ENCODE results near the gene RHOF. TPM values are rescaled to one million over a fixed set of nuclear protein-coding genes. Genes with fewer than 3 reads are reported as not detected.
"Not testable (repeated sequence)": the region's sequence is repeated elsewhere in the genome, so short reads cannot be mapped to it uniquely, and the experiment has no call there.

The RHOF gene
- total and polyA plus RNA-seq, 2 donors: 12.9 to 33.3 TPM

GRCh38 chr12:121749267-121749666 lies 44.2 kb downstream of the RHOF start:
- Histone ChIP-seq H3K4me3 (ENCODE audit: low read length in 2 of 2) (no peak overlapping the region), H3K9me3 (ENCODE audit: control insufficient read depth in 2 of 2, insufficient read depth in 1 of 2, low read length in 1 of 2) (no peaks in the 10 kb centered on the region), H3K27me3 (ENCODE audit: control insufficient read depth in 2 of 2, insufficient read depth in 1 of 2, low read length in 1 of 2) (no peaks in the 10 kb centered on the region), H3K27ac (ENCODE audit: low read depth in 1 of 2, low read length in 1 of 2) (peak overlapping the region in 1 of 2 donors; percentile 91), H3K4me1 (ENCODE audit: control insufficient read depth in 2 of 2, insufficient read depth in 2 of 2, low read length in 2 of 2) (peaks cover 0 to 19% of the 10 kb centered on the region in 2 donors), H3K36me3 (ENCODE audit: control insufficient read depth in 2 of 2, insufficient read depth in 2 of 2, low read length in 1 of 2) (peaks cover 4 to 15% of the 10 kb centered on the region in 2 donors)
- WGBS: 95% methylated on average over 10 of the region's 10 CpGs
- DNase-seq (ENCODE audit: low read depth in 6 of 9, low spot score in 9 of 9): no peak

DNA sequence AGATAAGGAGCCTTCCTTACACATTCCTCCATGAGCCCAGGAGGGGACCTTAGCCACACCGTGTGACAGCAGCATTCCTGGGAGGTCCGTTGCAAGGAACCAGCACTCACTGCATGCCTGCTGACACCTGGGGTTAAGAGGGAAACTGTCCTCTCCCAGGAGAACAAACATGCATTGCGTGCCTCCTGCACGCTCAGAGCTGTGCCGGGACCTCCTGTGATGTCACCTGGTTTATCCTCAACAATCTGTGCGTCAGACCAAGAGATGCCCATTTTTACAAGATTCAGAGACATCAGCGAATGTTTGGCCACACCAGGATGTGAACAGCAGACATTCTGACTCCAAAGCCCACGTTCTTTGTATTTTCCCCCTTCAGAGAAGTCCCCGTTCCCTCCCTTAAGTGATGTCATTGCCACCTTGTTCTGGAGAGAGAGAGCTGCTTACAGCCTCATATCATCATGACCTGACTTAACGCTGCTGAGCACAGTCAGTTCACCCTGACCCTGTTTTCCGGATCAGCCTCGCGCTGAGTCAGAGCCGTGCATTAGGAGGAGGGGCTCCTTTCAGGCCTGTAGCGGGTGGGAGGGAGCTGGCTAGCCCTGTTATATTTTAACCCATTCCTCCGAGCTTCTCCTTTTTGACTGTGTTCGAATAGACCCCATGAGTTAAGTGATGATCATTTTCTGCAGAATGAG lies 44.8 kb downstream of the RHOF start:
- Histone ChIP-seq H3K4me1 (ENCODE audit: control insufficient read depth in 2 of 2, insufficient read depth in 2 of 2, low read length in 2 of 2) (peaks cover 0 to 19% of the 10 kb centered on the region in 2 donors), H3K4me3 (ENCODE audit: low read length in 2 of 2) (peak overlapping the region in 1 of 2 donors; percentile 5), H3K27ac (ENCODE audit: low read depth in 1 of 2, low read length in 1 of 2) (peak overlapping the region in 1 of 2 donors; percentile 91), H3K9me3 (ENCODE audit: control insufficient read depth in 2 of 2, insufficient read depth in 1 of 2, low read length in 1 of 2) (no peaks in the 10 kb centered on the region), H3K27me3 (ENCODE audit: control insufficient read depth in 2 of 2, insufficient read depth in 1 of 2, low read length in 1 of 2) (no peaks in the 10 kb centered on the region), H3K36me3 (ENCODE audit: control insufficient read depth in 2 of 2, insufficient read depth in 2 of 2, low read length in 1 of 2) (peaks cover 5 to 15% of the 10 kb centered on the region in 2 donors)
- 66% methylated on average over 17 of the region's 17 CpGs for WGBS
- DNase-seq (ENCODE audit: low read depth in 6 of 9, low spot score in 9 of 9): peak in 3 of 9 donors; percentile 29 to 72 (median 61)

DNA sequence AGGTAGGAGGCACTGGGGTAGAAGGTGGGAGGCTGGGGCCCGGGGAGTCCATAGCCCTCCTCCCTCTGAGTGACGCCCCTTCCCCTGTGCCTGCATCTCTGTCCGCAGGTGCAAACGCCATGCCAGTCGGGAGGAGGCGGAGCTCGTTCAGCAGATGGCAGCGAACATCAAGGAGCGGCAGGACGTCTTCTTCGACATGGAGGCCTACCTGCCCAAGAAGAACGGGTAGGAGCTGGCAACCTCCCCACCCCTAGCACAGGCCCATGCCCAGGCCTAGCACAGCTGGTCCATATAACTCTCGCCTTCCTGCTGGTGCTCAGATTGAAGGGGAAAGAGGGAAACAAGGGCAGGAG lies 45.3 kb downstream of the RHOF start:
- H3K4me3 ChIP-seq (ENCODE audit: low read length in 2 of 2): peak overlapping the region in 1 of 2 donors; percentile 5
- peak in 3 of 9 donors; percentile 10 to 67 (median 52) for DNase-seq (ENCODE audit: low read depth in 6 of 9, low spot score in 9 of 9)
- peaks cover 7 to 15% of the 10 kb centered on the region in 2 donors for H3K36me3 ChIP-seq (ENCODE audit: control insufficient read depth in 2 of 2, insufficient read depth in 2 of 2, low read length in 1 of 2)
- 91% methylated on average over 13 of the region's 13 CpGs for WGBS
- H3K9me3 ChIP-seq (ENCODE audit: control insufficient read depth in 2 of 2, insufficient read depth in 1 of 2, low read length in 1 of 2): no peaks in the 10 kb centered on the region
- peaks cover 0 to 19% of the 10 kb centered on the region in 2 donors for H3K4me1 ChIP-seq (ENCODE audit: control insufficient read depth in 2 of 2, insufficient read depth in 2 of 2, low read length in 2 of 2)
- no peaks in the 10 kb centered on the region for H3K27me3 ChIP-seq (ENCODE audit: control insufficient read depth in 2 of 2, insufficient read depth in 1 of 2, low read length in 1 of 2)
- peak overlapping the region in 1 of 2 donors; percentile 91 for H3K27ac ChIP-seq (ENCODE audit: low read depth in 1 of 2, low read length in 1 of 2)

DNA sequence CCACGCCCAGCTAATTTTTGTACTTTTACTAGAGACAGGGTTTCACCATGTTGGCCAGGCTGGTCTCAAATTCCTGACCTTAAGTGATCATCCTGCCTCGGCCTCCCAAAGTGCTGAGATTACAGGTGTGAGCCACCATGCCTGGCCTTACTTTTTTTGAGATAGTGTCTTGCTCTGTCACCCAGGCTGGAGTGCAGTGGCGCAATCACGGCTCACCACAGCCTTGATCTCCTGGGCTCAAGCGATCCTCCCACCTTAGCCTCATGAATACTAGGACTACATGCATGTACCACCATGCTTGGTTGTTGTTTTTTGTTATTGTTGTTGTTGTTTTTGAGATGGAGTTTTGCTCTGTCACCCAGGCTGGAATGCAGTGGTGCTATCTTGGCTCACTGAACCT lies 47.9 kb downstream of the RHOF start:
- H3K27me3 ChIP-seq (ENCODE audit: control insufficient read depth in 2 of 2, insufficient read depth in 1 of 2, low read length in 1 of 2); H3K36me3 ChIP-seq (ENCODE audit: control insufficient read depth in 2 of 2, insufficient read depth in 2 of 2, low read length in 1 of 2); H3K9me3 ChIP-seq (ENCODE audit: control insufficient read depth in 2 of 2, insufficient read depth in 1 of 2, low read length in 1 of 2); H3K27ac ChIP-seq (ENCODE audit: low read depth in 1 of 2, low read length in 1 of 2); H3K4me3 ChIP-seq (ENCODE audit: low read length in 2 of 2); DNase-seq (ENCODE audit: low read depth in 6 of 9, low spot score in 9 of 9): not testable (repeated sequence)
- 98% methylated on average over 5 of the region's 5 CpGs for WGBS
- peaks cover 0 to 19% of the 10 kb centered on the region in 2 donors for H3K4me1 ChIP-seq (ENCODE audit: control insufficient read depth in 2 of 2, insufficient read depth in 2 of 2, low read length in 2 of 2)

- DNase-seq (ENCODE audit: low read depth in 6 of 9, low spot score in 9 of 9): no peak
- Histone ChIP-seq H3K4me3 (ENCODE audit: low read length in 2 of 2) (no peak overlapping the region), H3K9me3 (ENCODE audit: control insufficient read depth in 2 of 2, insufficient read depth in 1 of 2, low read length in 1 of 2) (no peaks in the 10 kb centered on the region), H3K36me3 (ENCODE audit: control insufficient read depth in 2 of 2, insufficient read depth in 2 of 2, low read length in 1 of 2) (peaks cover 3% of the 10 kb centered on the region in 2 donors), H3K4me1 (ENCODE audit: control insufficient read depth in 2 of 2, insufficient read depth in 2 of 2, low read length in 2 of 2) (no peaks in the 10 kb centered on the region), H3K27me3 (ENCODE audit: control insufficient read depth in 2 of 2, insufficient read depth in 1 of 2, low read length in 1 of 2) (no peaks in the 10 kb centered on the region), H3K27ac (ENCODE audit: low read depth in 1 of 2, low read length in 1 of 2) (no peak overlapping the region)
- 83% methylated on average over 6 of the region's 6 CpGs for WGBS
Measured at GRCh38 chr12:121741743-121742142, 51.7 kb downstream of the RHOF start.

DNA sequence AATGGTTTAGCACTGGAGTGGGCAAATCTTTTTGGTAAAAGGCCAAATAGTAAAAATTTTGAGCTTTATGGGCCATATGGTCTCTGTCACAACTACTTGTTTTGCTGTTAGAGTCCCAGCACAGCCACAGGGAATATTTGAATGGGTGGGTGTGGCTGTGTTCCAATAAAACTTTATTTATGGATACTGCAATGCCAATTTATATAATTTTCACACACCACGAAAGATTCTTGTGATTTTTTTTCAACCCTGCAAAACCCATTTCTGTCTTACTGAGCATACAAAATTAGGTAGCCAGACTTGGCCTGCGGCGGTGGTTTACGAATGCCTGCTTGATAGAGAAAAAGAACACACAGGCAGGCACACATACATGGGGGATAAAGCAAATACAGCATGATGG lies 52.6 kb downstream of the RHOF start:
- no peak overlapping the region for H3K27ac ChIP-seq (ENCODE audit: low read depth in 1 of 2, low read length in 1 of 2)
- H3K4me1 ChIP-seq (ENCODE audit: control insufficient read depth in 2 of 2, insufficient read depth in 2 of 2, low read length in 2 of 2): no peaks in the 10 kb centered on the region
- no peaks in the 10 kb centered on the region for H3K27me3 ChIP-seq (ENCODE audit: control insufficient read depth in 2 of 2, insufficient read depth in 1 of 2, low read length in 1 of 2)
- no peak for DNase-seq (ENCODE audit: low read depth in 6 of 9, low spot score in 9 of 9)
- peaks cover 3% of the 10 kb centered on the region in 2 donors for H3K36me3 ChIP-seq (ENCODE audit: control insufficient read depth in 2 of 2, insufficient read depth in 2 of 2, low read length in 1 of 2)
- H3K4me3 ChIP-seq (ENCODE audit: low read length in 2 of 2): no peak overlapping the region
- WGBS: 99% methylated on average over 4 of the region's 4 CpGs
- no peaks in the 10 kb centered on the region for H3K9me3 ChIP-seq (ENCODE audit: control insufficient read depth in 2 of 2, insufficient read depth in 1 of 2, low read length in 1 of 2)

DNA sequence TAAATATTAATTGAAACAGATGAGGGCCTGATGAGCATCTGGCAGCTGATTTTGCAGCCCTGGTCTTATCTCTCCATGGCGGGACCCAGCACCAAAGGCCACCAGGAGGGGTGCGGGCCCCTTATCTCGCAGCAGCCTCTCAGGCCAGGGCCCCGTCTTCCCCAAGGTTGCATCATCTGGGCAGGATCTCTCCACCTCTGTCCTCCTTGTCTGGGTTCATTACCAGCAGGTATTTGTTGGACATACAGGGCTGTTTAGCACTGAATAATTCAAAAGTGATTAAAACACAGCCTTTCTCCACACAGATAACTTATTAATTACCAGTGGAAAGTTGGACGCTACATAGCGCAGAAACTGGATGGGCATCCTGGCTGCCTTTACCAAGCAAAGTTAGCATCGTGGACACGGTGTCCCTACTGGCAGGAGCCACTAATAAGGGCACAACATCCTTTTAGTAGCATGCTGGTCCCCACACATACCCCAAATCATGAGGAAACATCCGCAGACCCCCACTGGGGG lies 55.1 kb downstream of the RHOF start:
- H3K27ac ChIP-seq (ENCODE audit: low read depth in 1 of 2, low read length in 1 of 2): no peak overlapping the region
- no peak overlapping the region for H3K4me3 ChIP-seq (ENCODE audit: low read length in 2 of 2)
- no peaks in the 10 kb centered on the region for H3K27me3 ChIP-seq (ENCODE audit: control insufficient read depth in 2 of 2, insufficient read depth in 1 of 2, low read length in 1 of 2)
- H3K4me1 ChIP-seq (ENCODE audit: control insufficient read depth in 2 of 2, insufficient read depth in 2 of 2, low read length in 2 of 2): no peaks in the 10 kb centered on the region
- WGBS: 97% methylated on average over 9 of the region's 9 CpGs
- H3K36me3 ChIP-seq (ENCODE audit: control insufficient read depth in 2 of 2, insufficient read depth in 2 of 2, low read length in 1 of 2): no peaks in the 10 kb centered on the region
- H3K9me3 ChIP-seq (ENCODE audit: control insufficient read depth in 2 of 2, insufficient read depth in 1 of 2, low read length in 1 of 2): no peaks in the 10 kb centered on the region
- no peak for DNase-seq (ENCODE audit: low read depth in 6 of 9, low spot score in 9 of 9)

DNA sequence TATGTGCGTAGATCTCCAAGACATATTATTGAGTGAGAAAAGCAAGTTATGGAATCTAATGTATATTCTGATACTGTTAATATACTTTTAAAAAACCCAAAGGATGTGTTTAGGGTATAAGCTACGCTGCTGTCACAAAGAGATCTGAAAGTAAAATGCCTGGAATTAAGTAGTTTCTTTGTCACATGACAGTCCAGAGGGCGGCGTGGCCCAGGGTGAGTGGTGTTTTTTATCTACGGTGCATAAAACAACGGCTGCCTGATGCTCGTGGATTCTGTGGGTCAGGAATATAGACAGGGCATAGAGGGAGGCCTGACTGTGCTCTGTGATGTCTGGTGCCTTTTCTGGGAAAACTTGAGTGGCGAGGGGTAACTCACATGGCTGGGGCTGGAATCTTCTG lies 59.6 kb downstream of the RHOF start:
- no peaks in the 10 kb centered on the region for H3K36me3 ChIP-seq (ENCODE audit: control insufficient read depth in 2 of 2, insufficient read depth in 2 of 2, low read length in 1 of 2)
- H3K9me3 ChIP-seq (ENCODE audit: control insufficient read depth in 2 of 2, insufficient read depth in 1 of 2, low read length in 1 of 2): no peaks in the 10 kb centered on the region
- H3K4me3 ChIP-seq (ENCODE audit: low read length in 2 of 2): no peak overlapping the region
- no peaks in the 10 kb centered on the region for H3K27me3 ChIP-seq (ENCODE audit: control insufficient read depth in 2 of 2, insufficient read depth in 1 of 2, low read length in 1 of 2)
- no peaks in the 10 kb centered on the region for H3K4me1 ChIP-seq (ENCODE audit: control insufficient read depth in 2 of 2, insufficient read depth in 2 of 2, low read length in 2 of 2)
- H3K27ac ChIP-seq (ENCODE audit: low read depth in 1 of 2, low read length in 1 of 2): no peak overlapping the region
- no peak for DNase-seq (ENCODE audit: low read depth in 6 of 9, low spot score in 9 of 9)
- 97% methylated on average over 8 of the region's 8 CpGs for WGBS

DNA sequence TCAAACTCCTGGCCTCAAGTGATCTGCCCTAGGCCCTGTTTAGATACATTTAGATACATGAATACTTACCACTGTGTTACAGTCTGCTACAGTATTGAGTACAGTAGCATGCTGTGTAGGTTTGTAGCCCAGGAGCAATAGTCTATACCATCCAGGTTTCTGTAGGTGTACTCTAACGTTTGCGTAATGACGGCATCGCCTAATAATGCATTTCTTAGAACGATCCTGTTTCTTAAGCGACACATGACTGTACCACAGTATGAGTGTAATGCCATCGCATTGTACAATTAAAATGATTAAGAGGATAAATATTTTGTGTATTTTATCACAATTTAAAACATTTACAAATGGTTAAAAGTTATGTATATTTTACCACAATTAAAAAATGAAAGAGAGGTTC lies 62.0 kb downstream of the RHOF start:
- no peak for DNase-seq (ENCODE audit: low read depth in 6 of 9, low spot score in 9 of 9)
- no peaks in the 10 kb centered on the region for H3K36me3 ChIP-seq (ENCODE audit: control insufficient read depth in 2 of 2, insufficient read depth in 2 of 2, low read length in 1 of 2)

More for the DNA sequence above, 62.0 kb downstream of the RHOF start:
- Histone ChIP-seq H3K9me3 (ENCODE audit: control insufficient read depth in 2 of 2, insufficient read depth in 1 of 2, low read length in 1 of 2) (no peaks in the 10 kb centered on the region), H3K27ac (ENCODE audit: low read depth in 1 of 2, low read length in 1 of 2) (no peak overlapping the region), H3K4me3 (ENCODE audit: low read length in 2 of 2) (no peak overlapping the region), H3K27me3 (ENCODE audit: control insufficient read depth in 2 of 2, insufficient read depth in 1 of 2, low read length in 1 of 2) (no peaks in the 10 kb centered on the region), H3K4me1 (ENCODE audit: control insufficient read depth in 2 of 2, insufficient read depth in 2 of 2, low read length in 2 of 2) (no peaks in the 10 kb centered on the region)
- WGBS: 97% methylated on average over 7 of the region's 7 CpGs

Measured in thymus (tissue), 11 donors.